Activated T-cell treated with anti-CD3 and anti-CD28 coated beads, Interleukin-2, amount 50 U/mL, for 1 hour (primary cell): ENCODE results near the gene AEBP1.

Experiments used
- DNase-seq: peaks from one replicate; pipeline ENCODE4 v3.0.0-alpha.2; 2020

Gene AEBP1

GRCh38 chr7:44158873-44159631 is 54.9 kb downstream of the AEBP1 start:
- DNase-seq = no peak

GRCh38 chr7:44159824-44160630 is 55.9 kb downstream of the AEBP1 start:
- DNase-seq = no peak

GRCh38 chr7:44161371-44161770 is 57.2 kb downstream of the AEBP1 start:
- DNase-seq = no peak

- DNase-seq = no peak
These were observed 58.0 kb downstream of the AEBP1 start for GRCh38 chr7:44162179-44162578.

- no peak for DNase-seq
These were observed 58.7 kb downstream of the AEBP1 start for GRCh38 chr7:44162785-44163395.

GRCh38 chr7:44163591-44163990 is 59.4 kb downstream of the AEBP1 start:
- DNase-seq = no peak
